NOMO-1 treated with dmso at 0.1 percent for 144 hours (cell line): ENCODE results near the gene SCG3.

ENCODE experiments used
- DNase-seq: peaks from one replicate; lab custom pipeline; 2025; ENCODE audit not compliant: unreplicated experiment; lab: John Stamatoyannopoulos, UW

The SCG3 gene

DNA sequence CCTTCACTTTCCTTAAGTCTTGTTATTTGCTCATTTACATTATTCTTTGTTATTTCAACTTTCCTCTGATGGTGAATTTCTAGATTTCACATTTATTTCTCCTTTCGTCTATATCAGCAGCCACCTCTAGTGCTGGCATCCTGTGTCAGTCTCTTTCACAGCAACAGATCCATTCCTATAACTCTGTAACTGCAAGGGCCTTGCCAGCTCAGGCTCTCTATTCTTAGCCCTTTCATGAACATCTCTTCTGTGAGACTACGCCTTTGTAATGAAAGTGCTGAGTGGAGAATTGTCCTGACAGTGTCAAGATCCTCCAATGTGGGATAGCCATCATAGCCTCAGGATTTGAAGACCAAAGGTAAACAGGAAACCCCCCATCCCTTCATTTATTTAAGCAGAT, 3.9 kb upstream of the SCG3 start:
- DNase-seq = no peak

- DNase-seq = no peak
Observed at GRCh38 chr15:51678096-51678495, 3.2 kb upstream of the SCG3 start.

DNA sequence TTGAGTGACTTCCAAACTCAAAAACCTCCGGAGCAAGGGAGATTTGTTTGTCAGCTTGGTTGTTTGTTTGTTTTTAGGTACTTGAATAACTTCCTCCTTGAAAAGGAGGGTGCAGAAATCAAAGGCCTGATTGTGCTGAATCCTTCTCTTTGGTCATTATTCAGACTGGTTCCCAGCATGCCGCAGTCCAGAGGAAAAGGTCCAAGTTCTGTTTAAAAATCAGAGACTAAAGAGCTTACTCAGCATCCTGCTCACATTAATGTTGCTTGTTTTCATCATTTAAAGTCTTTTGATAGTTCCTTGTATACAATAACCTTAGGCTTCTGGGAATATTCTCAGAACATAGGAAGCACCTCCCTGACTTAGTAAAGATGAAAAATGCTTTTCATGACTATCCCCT, 982 bp upstream of the SCG3 start:
- no peak for DNase-seq

DNA sequence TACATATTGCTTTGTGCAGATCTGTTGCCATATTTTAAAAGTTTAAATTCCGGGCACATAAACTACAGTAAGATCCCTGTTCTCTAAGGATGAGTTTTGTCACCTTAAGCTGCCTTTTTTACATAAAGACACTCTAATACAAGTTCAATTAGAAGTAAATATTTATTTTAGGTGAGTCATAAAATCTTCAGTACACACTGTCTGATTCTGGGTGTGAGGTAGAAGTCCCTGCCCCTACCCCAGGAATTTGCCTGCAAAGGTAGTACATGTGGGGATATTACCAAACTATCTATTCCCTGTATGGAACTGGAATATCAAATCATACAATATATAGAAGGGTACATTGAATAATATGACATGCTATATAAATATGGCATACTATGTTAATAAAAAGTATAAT, 6.3 kb downstream of the SCG3 start:
- no peak for DNase-seq

- DNase-seq = no peak
Observed at GRCh38 chr15:51688863-51689262, 7.6 kb downstream of the SCG3 start.

GRCh38 chr15:51692154-51692553, 10.9 kb downstream of the SCG3 start:
- DNase-seq = no peak

DNA sequence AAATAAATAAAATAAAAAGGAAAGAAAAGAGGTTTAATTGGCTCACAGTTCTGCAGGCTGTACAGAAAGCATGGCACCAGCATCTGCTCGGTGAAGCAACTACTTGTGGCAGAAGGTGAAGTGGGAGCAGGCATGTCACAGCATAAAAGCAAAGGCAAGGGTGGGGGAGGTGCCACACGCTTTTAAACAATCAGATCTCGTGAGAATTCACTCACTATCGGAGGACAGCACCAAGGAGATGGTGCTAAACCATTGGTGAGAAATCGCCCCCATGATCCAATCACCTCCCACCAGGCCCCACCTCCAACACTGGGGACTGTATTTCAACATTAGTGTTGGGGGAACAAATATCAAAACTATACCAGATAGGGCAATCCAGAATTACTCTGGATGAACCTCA, 15.3 kb downstream of the SCG3 start:
- no peak for DNase-seq

GRCh38 chr15:51697163-51697562, 15.9 kb downstream of the SCG3 start:
- no peak for DNase-seq

GRCh38 chr15:51699373-51699772, 18.1 kb downstream of the SCG3 start:
- no peak for DNase-seq

GRCh38 chr15:51702710-51703109, 21.4 kb downstream of the SCG3 start:
- DNase-seq = no peak

- no peak for DNase-seq
Observed at GRCh38 chr15:51706291-51706690, 25.0 kb downstream of the SCG3 start.

- DNase-seq = no peak
Observed at GRCh38 chr15:51706926-51707608, 25.8 kb downstream of the SCG3 start.

DNA sequence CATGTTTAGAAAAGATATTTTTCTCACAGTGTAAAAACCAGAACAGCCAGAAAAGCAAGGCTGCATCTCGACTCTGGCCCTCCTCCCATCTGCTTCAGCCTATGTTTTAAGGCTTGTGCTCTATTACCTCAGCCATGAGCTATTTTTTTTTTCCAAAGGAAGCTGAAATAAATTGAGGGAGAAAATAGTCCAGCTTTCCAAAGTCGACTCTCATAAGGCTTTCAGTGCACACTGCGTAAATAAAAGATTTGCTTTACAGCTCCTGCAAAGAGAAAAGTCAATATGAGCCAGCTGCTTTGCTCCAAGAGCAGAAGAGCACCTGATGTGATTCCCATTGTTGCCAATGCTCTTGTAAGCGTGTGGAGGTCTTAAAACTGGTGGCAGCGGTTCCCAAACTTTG, 26.7 kb downstream of the SCG3 start:
- no peak for DNase-seq

GRCh38 chr15:51709031-51709430, 27.7 kb downstream of the SCG3 start:
- DNase-seq = no peak

GRCh38 chr15:51714162-51714561, 32.9 kb downstream of the SCG3 start:
- no peak for DNase-seq

- DNase-seq = no peak
Observed at GRCh38 chr15:51714911-51715310, 33.6 kb downstream of the SCG3 start.

DNA sequence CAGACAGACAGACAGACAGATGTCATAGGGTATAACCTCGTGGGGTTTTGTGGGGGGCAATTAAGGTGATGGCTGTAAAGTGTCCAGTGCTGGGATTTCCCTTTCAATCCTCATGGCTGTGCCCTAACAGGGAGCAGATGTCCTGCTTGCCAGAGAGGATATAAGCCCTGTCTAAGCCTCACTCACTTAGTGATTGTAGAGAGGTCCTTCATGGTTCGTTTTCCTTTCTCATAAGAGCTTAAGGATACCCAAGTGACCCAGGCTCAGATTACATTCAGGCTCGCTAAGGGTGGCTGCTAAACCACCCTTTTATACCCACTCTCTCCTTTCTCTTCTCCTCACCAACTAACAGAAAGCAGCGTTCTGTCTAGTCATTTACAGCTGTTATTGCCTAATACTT, 36.9 kb downstream of the SCG3 start:
- DNase-seq = no peak

- no peak for DNase-seq
Observed at GRCh38 chr15:51718746-51719145, 37.4 kb downstream of the SCG3 start.

DNA sequence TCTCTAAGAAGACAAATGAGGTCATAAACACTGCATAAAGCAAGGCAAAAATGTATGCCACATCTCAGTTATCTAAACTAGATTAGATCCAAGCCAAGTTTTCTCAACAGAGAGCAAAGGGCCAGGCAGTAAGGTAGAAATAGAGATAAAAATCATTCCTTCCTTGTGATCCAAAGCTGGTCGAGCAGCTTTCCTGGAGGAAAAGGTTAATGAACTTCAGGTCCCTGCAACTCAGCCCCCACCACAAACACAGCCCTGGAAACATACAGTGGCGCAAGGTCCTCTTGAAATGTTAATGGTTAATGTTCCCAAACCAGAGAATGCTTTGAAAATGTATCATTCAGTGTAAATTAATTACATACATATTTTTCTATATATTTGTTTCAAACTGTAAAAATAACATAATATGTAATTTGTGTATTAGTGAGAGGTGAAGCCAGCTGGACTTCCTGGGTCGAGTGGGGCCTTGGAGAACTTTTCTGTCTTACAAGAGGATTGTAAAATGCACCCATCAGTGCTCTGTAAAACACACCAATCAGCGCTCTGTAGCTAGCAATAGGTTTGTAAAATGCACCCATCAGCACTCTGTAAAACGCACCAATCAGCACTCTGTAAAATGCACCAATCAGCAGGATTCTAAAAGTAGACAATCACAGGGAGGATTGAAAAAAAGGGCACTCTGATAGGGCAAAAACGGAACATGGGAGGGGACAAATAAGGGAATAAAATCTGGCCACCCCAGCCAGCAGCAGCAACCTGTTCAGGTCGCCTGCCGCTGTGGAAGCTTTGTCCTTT, 39.1 kb downstream of the SCG3 start:
- no peak for DNase-seq

DNA sequence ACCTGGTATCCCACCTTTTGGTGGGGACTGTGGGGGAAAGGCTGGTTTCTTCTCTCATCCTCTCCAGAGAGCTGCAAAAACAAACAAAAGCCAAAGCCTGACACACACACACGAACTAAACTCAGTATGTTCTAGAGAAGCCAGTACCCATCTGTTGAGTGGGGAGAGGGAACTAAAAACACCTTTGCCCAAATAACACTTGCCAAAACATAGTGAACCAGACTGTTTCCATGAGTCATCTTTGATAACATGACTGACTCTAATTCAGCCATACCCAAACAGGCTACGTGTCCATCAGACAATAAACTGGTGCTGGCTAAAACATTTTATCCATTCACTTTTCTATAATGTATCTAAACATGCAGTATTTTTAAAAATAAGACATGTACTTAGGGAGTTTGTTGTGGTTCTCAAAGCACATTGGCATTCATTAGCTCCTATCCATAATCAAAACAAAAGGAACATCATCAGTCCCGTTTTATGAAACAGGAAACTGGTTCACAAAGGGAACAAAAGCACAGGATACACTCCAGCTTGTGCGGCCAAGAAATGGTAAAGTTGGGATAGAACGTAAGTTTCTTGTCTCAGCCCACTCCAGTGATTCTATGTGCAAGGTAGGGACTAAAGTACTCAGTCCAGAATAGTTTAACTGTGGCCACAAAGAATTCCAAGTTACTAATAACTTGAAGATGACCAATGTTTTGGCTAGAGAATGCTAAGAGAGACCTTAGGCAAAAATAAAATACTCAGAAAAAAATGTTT, 40.1 kb downstream of the SCG3 start:
- DNase-seq = no peak

- no peak for DNase-seq
Observed at GRCh38 chr15:51724199-51724598, 42.9 kb downstream of the SCG3 start.

DNA sequence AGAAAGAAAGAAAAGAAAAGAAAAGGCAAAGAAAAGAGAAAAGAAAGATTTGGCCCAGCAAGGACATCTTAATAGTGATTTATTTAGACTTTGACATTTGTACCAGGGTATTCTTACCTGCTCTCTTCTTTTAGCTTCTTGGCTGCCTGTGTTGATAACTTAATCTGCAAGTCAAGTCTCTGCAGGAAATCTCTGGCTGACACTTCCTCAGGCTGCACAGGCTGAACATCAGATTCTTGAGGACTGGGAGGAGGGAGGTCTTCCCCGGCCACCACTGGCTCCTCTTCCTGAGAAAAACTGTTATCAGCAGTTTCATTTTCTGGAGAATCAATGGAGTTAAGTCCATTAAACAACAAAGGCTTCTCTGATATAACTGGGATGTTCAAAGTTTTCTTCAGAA, 43.4 kb downstream of the SCG3 start:
- DNase-seq = no peak
